ENCODE measurements around the gene NAPSA.

NAPSA gene

DNA sequence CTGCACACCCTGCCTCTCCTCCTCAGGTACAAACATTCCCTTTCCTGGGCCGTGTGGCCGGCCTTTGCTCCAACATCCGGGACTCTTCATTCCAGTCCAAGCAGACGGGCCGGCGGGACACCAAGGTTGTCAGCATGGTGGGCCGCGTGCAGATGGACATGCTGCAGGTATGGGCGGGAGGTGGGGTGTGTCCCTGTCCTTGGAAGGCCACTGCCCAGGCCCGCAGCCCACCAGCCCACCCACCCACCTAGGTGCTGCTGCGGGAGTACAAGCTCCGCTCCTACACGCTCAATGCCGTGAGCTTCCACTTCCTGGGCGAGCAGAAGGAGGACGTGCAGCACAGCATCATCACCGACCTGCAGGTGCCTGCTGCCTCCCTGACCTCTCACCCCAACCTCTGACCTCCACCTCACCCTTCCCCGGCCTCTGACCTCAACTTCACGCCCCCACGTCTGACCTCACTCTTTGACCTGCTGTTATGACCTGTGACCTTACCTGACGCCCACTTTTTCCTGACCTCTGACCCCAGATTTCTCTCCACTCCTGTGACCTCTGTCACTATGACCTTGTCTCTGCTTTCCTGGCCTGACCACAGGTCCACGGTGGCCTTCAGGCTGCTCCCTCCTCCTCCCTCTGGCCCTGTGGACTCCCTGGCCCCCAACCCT lies 40.8 kb upstream of the NAPSA start:
- TF ChIP-seq, protein P1, sequence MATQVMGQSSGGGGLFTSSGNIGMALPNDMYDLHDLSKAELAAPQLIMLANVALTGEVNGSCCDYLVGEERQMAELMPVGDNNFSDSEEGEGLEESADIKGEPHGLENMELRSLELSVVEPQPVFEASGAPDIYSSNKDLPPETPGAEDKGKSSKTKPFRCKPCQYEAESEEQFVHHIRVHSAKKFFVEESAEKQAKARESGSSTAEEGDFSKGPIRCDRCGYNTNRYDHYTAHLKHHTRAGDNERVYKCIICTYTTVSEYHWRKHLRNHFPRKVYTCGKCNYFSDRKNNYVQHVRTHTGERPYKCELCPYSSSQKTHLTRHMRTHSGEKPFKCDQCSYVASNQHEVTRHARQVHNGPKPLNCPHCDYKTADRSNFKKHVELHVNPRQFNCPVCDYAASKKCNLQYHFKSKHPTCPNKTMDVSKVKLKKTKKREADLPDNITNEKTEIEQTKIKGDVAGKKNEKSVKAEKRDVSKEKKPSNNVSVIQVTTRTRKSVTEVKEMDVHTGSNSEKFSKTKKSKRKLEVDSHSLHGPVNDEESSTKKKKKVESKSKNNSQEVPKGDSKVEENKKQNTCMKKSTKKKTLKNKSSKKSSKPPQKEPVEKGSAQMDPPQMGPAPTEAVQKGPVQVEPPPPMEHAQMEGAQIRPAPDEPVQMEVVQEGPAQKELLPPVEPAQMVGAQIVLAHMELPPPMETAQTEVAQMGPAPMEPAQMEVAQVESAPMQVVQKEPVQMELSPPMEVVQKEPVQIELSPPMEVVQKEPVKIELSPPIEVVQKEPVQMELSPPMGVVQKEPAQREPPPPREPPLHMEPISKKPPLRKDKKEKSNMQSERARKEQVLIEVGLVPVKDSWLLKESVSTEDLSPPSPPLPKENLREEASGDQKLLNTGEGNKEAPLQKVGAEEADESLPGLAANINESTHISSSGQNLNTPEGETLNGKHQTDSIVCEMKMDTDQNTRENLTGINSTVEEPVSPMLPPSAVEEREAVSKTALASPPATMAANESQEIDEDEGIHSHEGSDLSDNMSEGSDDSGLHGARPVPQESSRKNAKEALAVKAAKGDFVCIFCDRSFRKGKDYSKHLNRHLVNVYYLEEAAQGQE (IDR thresholded peaks at IDR 0.05; ENCODE audit: low read depth), result no peak
- TF ChIP-seq TCF12 (IDR thresholded peaks at IDR 0.05; ENCODE audit: low read depth) (no peak), EGR1 (IDR thresholded peaks at IDR 0.05) (no peak), TAF1 (IDR thresholded peaks at IDR 0.05; ENCODE audit: low read depth) (no peak), CREB1 (IDR thresholded peaks at IDR 0.05; ENCODE audit: low read depth) (no peak), YY1 (IDR thresholded peaks at IDR 0.05; ENCODE audit: low read depth) (no peak), EP300 (IDR thresholded peaks at IDR 0.05; ENCODE audit: borderline replicate concordance) (no peak), NFIC (IDR thresholded peaks at IDR 0.05) (no peak), CEBPB (IDR thresholded peaks at IDR 0.05) (no peak), TEAD4 (IDR thresholded peaks at IDR 0.05) (no peak), FOXM1 (IDR thresholded peaks at IDR 0.05; ENCODE audit: borderline replicate concordance, low read depth) (no peak)
- TF ChIP-seq, protein P2, sequence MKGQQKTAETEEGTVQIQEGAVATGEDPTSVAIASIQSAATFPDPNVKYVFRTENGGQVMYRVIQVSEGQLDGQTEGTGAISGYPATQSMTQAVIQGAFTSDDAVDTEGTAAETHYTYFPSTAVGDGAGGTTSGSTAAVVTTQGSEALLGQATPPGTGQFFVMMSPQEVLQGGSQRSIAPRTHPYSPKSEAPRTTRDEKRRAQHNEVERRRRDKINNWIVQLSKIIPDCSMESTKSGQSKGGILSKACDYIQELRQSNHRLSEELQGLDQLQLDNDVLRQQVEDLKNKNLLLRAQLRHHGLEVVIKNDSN (IDR thresholded peaks at IDR 0.05), result no peak
- TF ChIP-seq, protein P3, sequence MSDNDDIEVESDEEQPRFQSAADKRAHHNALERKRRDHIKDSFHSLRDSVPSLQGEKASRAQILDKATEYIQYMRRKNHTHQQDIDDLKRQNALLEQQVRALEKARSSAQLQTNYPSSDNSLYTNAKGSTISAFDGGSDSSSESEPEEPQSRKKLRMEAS (IDR thresholded peaks at IDR 0.05), result no peak

DNA sequence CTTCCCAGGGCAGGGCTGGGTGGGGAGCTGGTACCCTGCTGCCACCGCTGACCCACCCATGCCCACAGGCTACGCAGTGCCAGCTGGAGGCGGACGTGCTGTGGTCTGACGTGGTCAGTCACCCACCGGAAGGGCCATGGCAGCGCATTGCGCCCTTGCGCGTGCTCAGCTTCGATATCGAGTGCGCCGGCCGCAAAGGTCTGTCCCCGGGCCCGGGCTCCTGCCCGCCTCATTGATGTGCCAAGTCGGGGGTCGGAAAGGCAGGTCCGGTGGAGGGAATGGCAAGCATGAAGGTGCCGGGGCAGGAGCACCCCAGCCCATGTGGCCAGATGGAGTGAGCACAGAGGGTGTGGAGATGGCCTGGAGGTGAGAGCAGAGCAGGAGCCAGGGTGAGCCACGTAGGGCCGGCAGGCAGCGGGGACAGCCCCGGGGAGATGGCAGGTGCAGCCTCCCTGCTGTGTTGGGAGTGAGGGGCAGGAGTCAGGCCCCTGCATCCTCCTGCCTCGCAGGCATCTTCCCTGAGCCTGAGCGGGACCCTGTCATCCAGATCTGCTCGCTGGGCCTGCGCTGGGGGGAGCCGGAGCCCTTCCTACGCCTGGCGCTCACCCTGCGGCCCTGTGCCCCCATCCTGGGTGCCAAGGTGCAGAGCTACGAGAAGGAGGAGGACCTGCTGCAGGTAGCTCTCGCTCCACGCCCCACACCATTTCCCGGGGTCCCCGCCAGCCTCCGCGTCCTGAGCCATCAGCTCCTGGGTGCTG lies 37.3 kb upstream of the NAPSA start:
- TF ChIP-seq CEBPB (IDR thresholded peaks at IDR 0.05) (no peak), NFIC (IDR thresholded peaks at IDR 0.05) (no peak)
- TF ChIP-seq, protein P1 (IDR thresholded peaks at IDR 0.05; ENCODE audit: low read depth), result no peak

DNA sequence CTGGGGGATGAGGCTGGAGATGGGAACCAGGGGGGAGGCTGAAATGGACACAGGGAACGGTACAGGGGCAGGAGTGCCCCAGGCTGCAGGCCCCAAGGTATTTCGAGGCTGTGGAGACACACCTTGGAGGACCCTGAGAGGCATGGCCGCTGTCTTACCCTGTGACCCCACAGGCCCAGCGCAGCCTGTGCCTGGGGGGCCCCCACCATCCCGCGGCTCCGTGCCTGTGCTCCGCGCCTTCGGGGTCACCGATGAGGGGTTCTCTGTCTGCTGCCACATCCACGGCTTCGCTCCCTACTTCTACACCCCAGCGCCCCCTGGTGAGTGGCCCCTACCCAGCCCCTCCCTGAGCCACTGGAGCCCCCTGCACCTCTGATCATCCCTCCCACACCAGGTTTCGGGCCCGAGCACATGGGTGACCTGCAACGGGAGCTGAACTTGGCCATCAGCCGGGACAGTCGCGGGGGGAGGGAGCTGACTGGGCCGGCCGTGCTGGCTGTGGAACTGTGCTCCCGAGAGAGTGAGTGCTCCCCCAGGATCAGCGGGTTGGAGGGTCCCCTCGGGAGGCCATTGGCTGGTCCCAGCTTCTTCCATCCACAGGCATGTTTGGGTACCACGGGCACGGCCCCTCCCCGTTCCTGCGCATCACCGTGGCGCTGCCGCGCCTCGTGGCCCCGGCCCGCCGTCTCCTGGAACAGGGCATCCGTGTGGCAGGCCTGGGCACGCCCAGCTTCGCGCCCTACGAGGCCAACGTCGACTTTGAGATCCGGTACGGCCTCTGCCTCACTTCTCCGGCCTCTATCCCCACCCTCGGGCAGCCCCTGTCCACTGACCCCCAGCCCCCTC lies 36.4 kb upstream of the NAPSA start:
- TF ChIP-seq EP300 (IDR thresholded peaks at IDR 0.05; ENCODE audit: borderline replicate concordance), result no peak
- no peak for TF ChIP-seq CREB1 (IDR thresholded peaks at IDR 0.05; ENCODE audit: low read depth)
- TF ChIP-seq TEAD4 (IDR thresholded peaks at IDR 0.05), result no peak
- TF ChIP-seq CEBPB (IDR thresholded peaks at IDR 0.05), result no peak
- no peak for TF ChIP-seq FOXM1 (IDR thresholded peaks at IDR 0.05; ENCODE audit: borderline replicate concordance, low read depth)
- no peak for TF ChIP-seq TCF12 (IDR thresholded peaks at IDR 0.05; ENCODE audit: low read depth)
- TF ChIP-seq RAD21 (IDR thresholded peaks at IDR 0.05; ENCODE audit: low read depth), result no peak
- TF ChIP-seq ZBTB7A (IDR thresholded peaks at IDR 0.05; ENCODE audit: low read depth), result no peak
- TF ChIP-seq, protein P2 (IDR thresholded peaks at IDR 0.05), result no peak

DNA sequence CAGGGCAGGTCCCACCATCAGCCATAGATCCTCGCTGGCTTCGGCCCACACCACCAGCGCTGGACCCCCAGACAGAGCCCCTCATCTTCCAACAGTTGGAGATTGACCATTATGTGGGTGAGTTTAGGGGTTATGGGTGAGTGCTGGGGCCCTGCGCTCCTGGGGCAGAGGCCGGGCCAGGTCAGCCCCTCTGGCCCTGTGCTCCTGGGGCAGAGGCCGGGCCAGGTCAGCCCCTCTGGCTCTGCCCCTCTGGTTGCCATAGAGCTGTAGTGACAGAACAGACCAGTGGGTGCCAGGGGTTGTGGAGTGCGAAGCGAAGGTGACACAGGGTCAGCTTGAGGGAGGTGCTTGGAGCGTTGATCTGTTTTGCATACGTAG lies 33.9 kb upstream of the NAPSA start:
- TF ChIP-seq TCF12 (IDR thresholded peaks at IDR 0.05; ENCODE audit: low read depth), result no peak
- TF ChIP-seq, protein P1 (IDR thresholded peaks at IDR 0.05; ENCODE audit: low read depth), result no peak
- TF ChIP-seq, protein P3 (IDR thresholded peaks at IDR 0.05), result no peak
- TF ChIP-seq FOXM1 (IDR thresholded peaks at IDR 0.05; ENCODE audit: borderline replicate concordance, low read depth), result no peak
- TF ChIP-seq CREB1 (IDR thresholded peaks at IDR 0.05; ENCODE audit: low read depth), result no peak
- TF ChIP-seq ZBTB7A (IDR thresholded peaks at IDR 0.05; ENCODE audit: low read depth), result no peak
- TF ChIP-seq RAD21 (IDR thresholded peaks at IDR 0.05; ENCODE audit: low read depth), result no peak
- TF ChIP-seq CEBPB (IDR thresholded peaks at IDR 0.05), result no peak
- no peak for TF ChIP-seq TAF1 (IDR thresholded peaks at IDR 0.05; ENCODE audit: low read depth)
- no peak for TF ChIP-seq NFIC (IDR thresholded peaks at IDR 0.05)
- no peak for TF ChIP-seq YY1 (IDR thresholded peaks at IDR 0.05; ENCODE audit: low read depth)
- TF ChIP-seq TEAD4 (IDR thresholded peaks at IDR 0.05), result no peak

All from Ishikawa (cell line).